Measurements from ENCODE around the gene C4orf50. TPM values are rescaled to one million over a fixed set of nuclear protein-coding genes. Genes with fewer than 3 reads are reported as not detected.
A peak's percentile ranks its signal among the peaks of the same experiment; 100 is the strongest.

Gene C4orf50
- total and polyA plus RNA-seq, 8 donors, result under 0.01 to 0.23 (median 0.07) TPM

- ATAC-seq (no peak), FAIRE-seq (no peak), DNase-seq (no peak)
- 63 to 68% methylated on average over 5 of the region's 5 CpGs for WGBS, 2 donors
- Histone ChIP-seq H3K9me3 (no peaks in the 10 kb centered on the region), H3K36me3 (no peaks in the 10 kb centered on the region), H3K4me1 (no peaks in the 10 kb centered on the region), H3K4me3 (no peak overlapping the region), H3K27ac (no peak overlapping the region), H3K27me3 (peaks cover 0 to 8% (median 0%) of the 10 kb centered on the region in 4 donors)
- TF ChIP-seq, protein P1, sequence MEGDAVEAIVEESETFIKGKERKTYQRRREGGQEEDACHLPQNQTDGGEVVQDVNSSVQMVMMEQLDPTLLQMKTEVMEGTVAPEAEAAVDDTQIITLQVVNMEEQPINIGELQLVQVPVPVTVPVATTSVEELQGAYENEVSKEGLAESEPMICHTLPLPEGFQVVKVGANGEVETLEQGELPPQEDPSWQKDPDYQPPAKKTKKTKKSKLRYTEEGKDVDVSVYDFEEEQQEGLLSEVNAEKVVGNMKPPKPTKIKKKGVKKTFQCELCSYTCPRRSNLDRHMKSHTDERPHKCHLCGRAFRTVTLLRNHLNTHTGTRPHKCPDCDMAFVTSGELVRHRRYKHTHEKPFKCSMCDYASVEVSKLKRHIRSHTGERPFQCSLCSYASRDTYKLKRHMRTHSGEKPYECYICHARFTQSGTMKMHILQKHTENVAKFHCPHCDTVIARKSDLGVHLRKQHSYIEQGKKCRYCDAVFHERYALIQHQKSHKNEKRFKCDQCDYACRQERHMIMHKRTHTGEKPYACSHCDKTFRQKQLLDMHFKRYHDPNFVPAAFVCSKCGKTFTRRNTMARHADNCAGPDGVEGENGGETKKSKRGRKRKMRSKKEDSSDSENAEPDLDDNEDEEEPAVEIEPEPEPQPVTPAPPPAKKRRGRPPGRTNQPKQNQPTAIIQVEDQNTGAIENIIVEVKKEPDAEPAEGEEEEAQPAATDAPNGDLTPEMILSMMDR (IDR thresholded peaks at IDR 0.05), result no peak
- intact Hi-C loops (cut with DNase I), result no loop called here
Measured at GRCh38 chr4:6012200-6012599, 6.0 kb downstream of the C4orf50 start.

DNA sequence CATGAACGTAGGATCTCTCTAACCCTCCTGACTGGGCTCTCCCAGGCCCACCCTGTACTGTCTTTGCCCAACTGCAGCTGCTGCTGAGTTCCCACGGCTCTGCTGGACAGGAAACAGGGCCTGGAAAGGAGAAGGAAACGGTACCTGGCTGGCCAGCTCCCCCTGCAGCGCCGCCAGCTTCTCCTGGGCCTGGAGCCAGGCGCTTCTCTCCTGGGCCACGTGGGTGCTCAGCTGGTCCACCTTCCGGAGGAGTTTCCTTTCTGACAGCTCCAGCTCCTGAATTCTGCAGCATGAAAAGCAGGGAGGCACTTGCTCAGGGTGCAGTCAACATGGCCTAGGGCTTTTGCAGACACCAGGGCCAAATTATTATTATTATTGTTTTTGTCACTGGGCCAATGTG is 6.5 kb downstream of the C4orf50 start:
- TF ChIP-seq, protein P1 (IDR thresholded peaks at IDR 0.05), result no peak
- Histone ChIP-seq H3K27me3 (peaks cover 0 to 9% (median 0%) of the 10 kb centered on the region in 4 donors), H3K9me3 (no peaks in the 10 kb centered on the region), H3K27ac (no peak overlapping the region), H3K4me3 (no peak overlapping the region), H3K36me3 (no peaks in the 10 kb centered on the region), H3K4me1 (no peaks in the 10 kb centered on the region)
- FAIRE-seq (no peak), DNase-seq (peak; percentile 58 to 87 (median 72)), ATAC-seq (peak; percentile 89 to 99 (median 96))
- WGBS, 2 donors, result 3 to 8% methylated on average over 8 of the region's 8 CpGs
- intact Hi-C loops (cut with DNase I), result no loop called here

DNA sequence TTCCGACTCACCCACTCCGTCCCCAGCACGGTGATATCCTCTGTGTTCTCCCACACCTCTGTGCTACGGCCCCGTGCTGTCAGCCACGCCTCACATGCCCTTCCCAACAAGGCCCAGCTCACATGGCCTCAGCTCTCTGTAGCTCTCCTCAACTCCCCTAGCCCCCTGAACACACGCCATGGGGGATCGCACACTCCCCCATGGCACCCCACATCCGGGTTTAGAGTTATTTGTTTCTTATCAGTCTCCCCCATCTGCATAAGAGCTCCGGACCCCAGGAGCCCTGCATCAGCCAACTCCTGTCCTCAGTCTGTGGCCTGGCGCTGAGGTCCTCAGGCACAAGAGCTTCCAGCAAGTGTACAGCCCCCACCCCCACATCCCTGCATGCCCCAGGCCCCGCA is 7.0 kb downstream of the C4orf50 start:
- H3K4me1 ChIP-seq, result no peaks in the 10 kb centered on the region
- TF ChIP-seq, protein P1 (IDR thresholded peaks at IDR 0.05), result no peak
- no peak for FAIRE-seq
- peak in 1 of 6 donors; percentile 49 for DNase-seq
- H3K27ac ChIP-seq, result no peak overlapping the region
- no peak for ATAC-seq
- 60 to 63% methylated on average over 11 of the region's 12 CpGs for WGBS, 2 donors
- H3K4me3 ChIP-seq, result no peak overlapping the region
- H3K27me3 ChIP-seq, result peaks cover 0 to 9% (median 0%) of the 10 kb centered on the region in 4 donors
- H3K36me3 ChIP-seq, result no peaks in the 10 kb centered on the region
- intact Hi-C loops (cut with DNase I), result no loop called here
- no peaks in the 10 kb centered on the region for H3K9me3 ChIP-seq

DNA sequence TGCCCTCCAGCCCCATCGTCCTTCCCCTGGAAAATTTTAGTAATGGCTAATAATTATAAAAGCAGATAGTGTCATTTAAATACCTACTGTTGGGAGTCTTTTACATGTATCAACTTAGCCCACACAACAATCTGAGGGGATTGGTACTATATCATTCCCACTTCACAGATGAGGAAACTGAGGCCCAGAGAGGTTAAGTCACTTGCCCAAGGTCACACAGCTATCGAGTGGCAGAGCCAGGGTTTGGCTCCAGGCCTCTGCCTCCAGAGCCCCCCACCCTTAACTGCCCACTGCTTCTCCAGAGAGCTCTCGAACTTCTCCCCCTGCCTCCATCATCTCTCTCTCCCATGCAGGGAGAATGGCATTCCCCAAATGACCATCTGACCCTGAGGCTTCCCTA is 7.4 kb downstream of the C4orf50 start:
- Histone ChIP-seq H3K4me1 (no peaks in the 10 kb centered on the region), H3K27ac (no peak overlapping the region), H3K4me3 (no peak overlapping the region), H3K27me3 (peaks cover 0 to 9% (median 0%) of the 10 kb centered on the region in 4 donors), H3K36me3 (no peaks in the 10 kb centered on the region), H3K9me3 (no peaks in the 10 kb centered on the region)
- 48 to 72% methylated on average over 3 of the region's 3 CpGs for WGBS, 2 donors
- FAIRE-seq, result no peak
- no peak for ATAC-seq
- intact Hi-C loops (cut with DNase I), result no loop called here
- TF ChIP-seq, protein P1 (IDR thresholded peaks at IDR 0.05), result no peak
- no peak for DNase-seq

DNA sequence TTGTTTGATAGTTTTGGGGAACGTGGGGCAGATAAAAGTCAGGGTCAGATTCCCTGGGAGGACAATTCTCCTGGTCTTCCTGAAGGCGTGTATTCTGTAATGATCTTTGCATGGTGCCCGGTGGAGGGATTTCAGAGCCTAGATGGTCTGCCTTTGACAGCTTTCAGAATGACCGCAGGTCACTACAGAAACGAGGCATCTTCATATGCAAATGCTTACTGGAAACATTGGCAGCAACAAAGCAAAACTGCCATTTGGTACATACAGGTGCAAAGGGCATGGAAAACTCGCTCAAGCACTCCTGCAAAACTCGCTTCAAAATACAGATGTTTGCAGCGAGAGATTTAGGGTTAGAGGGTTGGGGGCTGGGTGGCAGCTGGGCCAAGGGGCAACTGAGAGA is 8.8 kb downstream of the C4orf50 start:
- Histone ChIP-seq H3K27me3 (peaks cover 0 to 14% (median 0%) of the 10 kb centered on the region in 4 donors), H3K4me1 (no peaks in the 10 kb centered on the region), H3K27ac (no peak overlapping the region), H3K9me3 (no peaks in the 10 kb centered on the region), H3K36me3 (no peaks in the 10 kb centered on the region), H3K4me3 (no peak overlapping the region)
- FAIRE-seq (no peak), DNase-seq (no peak), ATAC-seq (no peak)
- WGBS, 2 donors, result 30 to 31% methylated on average over 8 of the region's 8 CpGs
- intact Hi-C loops (cut with DNase I), result loop anchor here in 1 of 3 donors (10.0 kb wide), 1 partner anchor 75 kb away; no protein-coding TSS in a partner anchor
- TF ChIP-seq, protein P1 (IDR thresholded peaks at IDR 0.05), result no peak
